Rectal smooth muscle tissue (tissue), 1 donor: ENCODE results near the gene IGLL5.

ENCODE experiments used
- H3K27ac ChIP-seq: one replicate; pipeline ENCODE4 v1.7.0; 2013; ENCODE audit warnings: low read depth, low read length, inconsistent platforms
- H3K27me3 ChIP-seq: one replicate; pipeline ENCODE4 v1.7.0; 2013; ENCODE audit warnings: low read length; ENCODE audit not compliant: control insufficient read depth, insufficient read depth
- H3K36me3 ChIP-seq: one replicate; pipeline ENCODE4 v1.7.0; 2013; ENCODE audit warnings: low read length; ENCODE audit not compliant: control insufficient read depth, insufficient read depth
- H3K4me1 ChIP-seq: one replicate; pipeline ENCODE4 v1.7.0; 2013; ENCODE audit warnings: low read length; ENCODE audit not compliant: control insufficient read depth, insufficient read depth
- H3K4me3 ChIP-seq: one replicate; pipeline ENCODE4 v1.7.0; 2013; ENCODE audit warnings: low read length
- H3K9ac ChIP-seq: one replicate; pipeline ENCODE4 v1.7.0; 2013; ENCODE audit warnings: low read length

The IGLL5 gene

GRCh38 chr22:22934543-22935055, 47.0 kb downstream of the IGLL5 start:
- H3K4me1 ChIP-seq = no peaks in the 10 kb centered on the region
- no peak overlapping the region for H3K4me3 ChIP-seq
- H3K36me3 ChIP-seq = no peaks in the 10 kb centered on the region
- H3K9ac ChIP-seq = no peak overlapping the region
- H3K27ac ChIP-seq = no peak overlapping the region
- no peaks in the 10 kb centered on the region for H3K27me3 ChIP-seq

GRCh38 chr22:22935056-22935545, 47.5 kb downstream of the IGLL5 start:
- no peaks in the 10 kb centered on the region for H3K36me3 ChIP-seq
- no peak overlapping the region for H3K4me3 ChIP-seq
- H3K27ac ChIP-seq = no peak overlapping the region
- H3K27me3 ChIP-seq = no peaks in the 10 kb centered on the region
- no peaks in the 10 kb centered on the region for H3K4me1 ChIP-seq
- H3K9ac ChIP-seq = no peak overlapping the region

- H3K9ac ChIP-seq = no peak overlapping the region
- H3K27ac ChIP-seq = no peak overlapping the region
- H3K4me3 ChIP-seq = no peak overlapping the region
- H3K4me1 ChIP-seq = no peaks in the 10 kb centered on the region
- no peaks in the 10 kb centered on the region for H3K27me3 ChIP-seq
- H3K36me3 ChIP-seq = no peaks in the 10 kb centered on the region
Measured at GRCh38 chr22:22935546-22936157, 48.0 kb downstream of the IGLL5 start.

DNA sequence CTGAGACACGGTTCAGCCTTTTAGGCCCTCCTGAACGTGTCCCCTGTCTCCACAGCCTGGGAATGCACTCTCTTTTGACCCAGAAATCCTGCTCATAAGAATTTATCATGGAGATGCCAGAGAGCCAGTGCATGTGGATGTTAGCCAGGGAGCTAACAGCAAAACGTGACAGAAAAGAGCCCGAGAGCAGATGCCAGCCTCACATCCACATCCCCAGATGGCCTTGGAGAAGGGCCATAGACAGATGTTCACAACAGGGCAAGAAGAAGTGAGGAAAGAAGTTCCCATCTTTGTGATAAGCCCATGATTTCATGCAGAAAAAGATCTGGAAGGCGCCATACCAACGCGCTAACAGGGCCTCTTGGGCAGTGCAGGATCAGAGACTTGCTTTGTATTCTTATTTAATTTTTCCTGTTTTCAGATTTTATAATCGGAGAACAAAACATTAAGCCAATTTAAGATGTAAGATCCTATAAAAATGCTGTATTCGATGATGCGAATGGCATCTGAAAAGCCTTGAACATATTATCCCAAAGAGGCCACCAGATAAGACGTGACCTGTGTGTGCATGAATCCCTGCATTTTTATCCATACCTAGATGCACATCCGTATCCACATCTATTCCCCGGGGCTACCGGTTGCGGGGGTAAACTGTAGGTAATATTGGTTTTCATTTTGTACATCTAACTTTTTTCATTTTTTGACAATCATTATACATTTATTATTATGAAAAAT, 48.7 kb downstream of the IGLL5 start:
- no peaks in the 10 kb centered on the region for H3K36me3 ChIP-seq

DNA sequence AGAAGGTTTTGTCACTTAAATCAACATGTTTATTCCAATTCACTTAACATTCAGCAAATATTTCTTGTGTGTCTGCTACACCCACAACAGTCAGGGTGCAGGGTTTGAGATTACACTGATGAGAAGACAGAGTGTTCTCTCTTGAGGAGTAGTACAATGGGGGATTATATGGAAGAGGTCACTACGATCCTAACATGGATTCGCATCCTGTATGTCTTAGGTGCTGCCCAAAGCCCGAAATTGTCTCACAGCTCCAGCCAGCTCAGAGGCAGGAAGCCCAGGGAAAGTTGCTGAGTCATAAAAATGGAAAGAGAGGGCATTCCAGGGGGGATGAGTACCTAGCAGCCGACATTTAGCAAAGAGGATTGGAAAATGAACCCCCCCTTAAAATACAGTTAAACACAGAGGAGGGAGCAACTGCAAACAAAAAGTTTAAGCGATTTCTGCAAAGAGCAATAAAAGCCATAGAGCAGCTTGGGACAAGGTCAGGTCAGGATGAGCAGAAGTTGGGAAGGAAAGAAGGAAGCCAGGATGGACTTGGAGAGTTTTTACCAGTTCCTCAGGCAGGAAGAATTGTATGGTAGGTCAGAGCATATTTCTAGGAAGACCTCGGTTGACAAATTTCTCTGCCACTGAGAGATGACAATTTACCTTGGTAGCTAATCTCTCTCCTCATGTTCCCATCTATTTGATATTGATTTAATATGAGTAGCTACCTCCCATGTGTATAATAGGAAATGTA, 49.5 kb downstream of the IGLL5 start:
- Histone ChIP-seq H3K4me3 (no peak overlapping the region), H3K27ac (no peak overlapping the region), H3K36me3 (no peaks in the 10 kb centered on the region), H3K4me1 (no peaks in the 10 kb centered on the region), H3K27me3 (no peaks in the 10 kb centered on the region), H3K9ac (no peak overlapping the region)

More for the DNA sequence above, 48.7 kb downstream of the IGLL5 start:
- Histone ChIP-seq H3K9ac (no peak overlapping the region), H3K27me3 (no peaks in the 10 kb centered on the region), H3K4me3 (no peak overlapping the region), H3K27ac (no peak overlapping the region), H3K4me1 (no peaks in the 10 kb centered on the region)

DNA sequence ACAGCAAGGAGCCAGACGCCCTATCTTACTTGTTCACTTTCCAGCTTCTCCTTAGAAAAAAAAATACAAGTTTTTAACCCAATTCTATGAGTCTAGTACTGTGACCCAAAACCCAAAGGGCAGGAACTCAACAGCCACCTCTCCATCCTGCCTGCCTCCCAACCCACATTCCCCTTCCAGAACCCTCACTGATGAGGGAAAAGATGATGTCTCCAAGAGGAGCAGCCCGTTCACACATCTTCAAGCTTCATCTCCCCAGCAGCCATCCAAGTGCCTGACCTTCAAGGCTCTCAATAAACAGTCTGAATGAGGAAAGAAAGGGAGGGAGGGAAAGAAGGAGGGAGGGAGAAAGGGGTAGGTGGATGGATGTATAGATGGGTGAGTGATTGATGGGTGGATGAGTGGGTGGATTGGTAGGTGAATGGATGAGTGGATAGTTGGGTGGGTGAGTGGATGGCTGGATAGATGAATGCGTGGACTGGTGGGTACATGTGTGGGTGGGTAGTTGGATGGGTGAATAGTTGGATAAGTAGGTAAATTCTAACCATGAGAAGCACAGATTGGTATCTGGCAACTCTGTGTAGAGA, 50.4 kb downstream of the IGLL5 start:
- H3K4me3 ChIP-seq = no peak overlapping the region
- H3K27ac ChIP-seq = no peak overlapping the region
- H3K9ac ChIP-seq = no peak overlapping the region
- no peaks in the 10 kb centered on the region for H3K4me1 ChIP-seq
- H3K36me3 ChIP-seq = no peaks in the 10 kb centered on the region
- no peaks in the 10 kb centered on the region for H3K27me3 ChIP-seq

GRCh38 chr22:22938672-22939587, 51.3 kb downstream of the IGLL5 start:
- Histone ChIP-seq H3K36me3 (no peaks in the 10 kb centered on the region), H3K4me3 (no peak overlapping the region), H3K9ac (no peak overlapping the region), H3K4me1 (no peaks in the 10 kb centered on the region), H3K27me3 (no peaks in the 10 kb centered on the region), H3K27ac (no peak overlapping the region)

DNA sequence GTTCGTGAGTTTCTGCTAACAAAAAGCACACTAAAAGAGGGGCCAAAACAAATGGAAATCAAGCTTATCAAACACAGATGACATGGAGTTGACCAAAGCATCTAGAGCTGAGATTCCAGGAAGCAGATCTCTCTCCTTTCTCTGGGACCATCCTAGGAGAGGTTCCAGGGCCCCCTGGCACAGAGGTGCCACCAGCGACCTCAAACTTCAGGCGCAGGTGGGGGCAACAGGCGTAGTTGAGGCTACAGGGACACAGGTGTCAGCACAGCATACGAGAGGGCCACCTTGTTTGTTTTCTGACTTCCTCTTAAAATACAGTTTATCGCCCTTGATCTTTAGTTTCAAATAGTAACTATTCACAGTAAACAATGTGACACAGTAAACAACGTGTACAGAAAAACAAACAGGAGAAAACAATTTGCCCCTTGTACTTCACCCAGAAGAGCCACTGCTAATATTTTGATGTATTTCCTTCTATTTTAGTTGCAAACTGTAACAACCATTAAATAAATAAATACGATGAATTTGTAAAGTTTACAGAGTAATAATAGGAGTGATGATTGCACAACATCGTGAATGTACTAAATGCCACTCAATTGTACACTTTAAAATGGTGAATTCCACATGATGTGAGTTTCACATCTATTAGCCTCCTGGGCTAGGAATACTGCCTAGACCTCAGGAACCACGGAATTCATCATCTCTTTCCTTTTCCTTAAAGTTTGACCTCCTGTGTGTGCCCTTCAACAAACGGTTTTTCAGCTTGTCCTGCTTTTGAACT, 52.2 kb downstream of the IGLL5 start:
- no peak overlapping the region for H3K27ac ChIP-seq
- H3K4me3 ChIP-seq = no peak overlapping the region
- no peaks in the 10 kb centered on the region for H3K4me1 ChIP-seq
- no peaks in the 10 kb centered on the region for H3K36me3 ChIP-seq
- no peak overlapping the region for H3K9ac ChIP-seq
- H3K27me3 ChIP-seq = no peaks in the 10 kb centered on the region

DNA sequence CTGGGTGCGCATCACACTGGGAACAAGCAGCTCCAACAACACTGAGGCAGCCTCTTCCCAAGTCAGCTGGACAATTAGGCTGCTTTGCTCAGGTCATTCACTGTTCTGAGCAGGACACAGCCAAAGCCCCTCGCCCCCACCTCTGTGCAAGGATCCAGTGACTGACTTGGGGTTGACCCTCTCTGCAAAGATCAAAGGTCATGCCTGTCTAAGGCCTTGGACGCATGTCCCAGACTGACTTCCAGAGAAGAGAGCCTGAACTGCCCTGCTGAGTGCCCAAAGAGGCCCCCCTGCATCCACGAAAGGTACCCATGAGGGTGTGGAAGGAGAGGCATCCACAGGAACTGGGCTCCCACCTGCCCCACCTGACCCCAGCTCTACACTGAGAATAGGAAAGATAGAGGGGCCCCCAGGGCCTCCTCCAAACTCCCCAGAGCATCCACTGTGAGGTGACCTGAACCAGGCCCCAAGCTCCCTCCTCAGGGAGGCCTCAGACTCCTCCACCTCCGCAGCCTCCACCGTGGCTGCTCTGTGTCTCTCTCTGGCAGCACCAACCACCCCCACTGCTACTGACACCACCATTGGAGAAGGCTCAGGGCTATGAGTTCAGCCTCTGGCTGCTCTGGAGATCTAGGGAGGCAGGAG, 53.5 kb downstream of the IGLL5 start:
- Histone ChIP-seq H3K27me3 (no peaks in the 10 kb centered on the region), H3K4me1 (no peaks in the 10 kb centered on the region), H3K27ac (no peak overlapping the region), H3K36me3 (no peaks in the 10 kb centered on the region), H3K9ac (no peak overlapping the region), H3K4me3 (no peak overlapping the region)

DNA sequence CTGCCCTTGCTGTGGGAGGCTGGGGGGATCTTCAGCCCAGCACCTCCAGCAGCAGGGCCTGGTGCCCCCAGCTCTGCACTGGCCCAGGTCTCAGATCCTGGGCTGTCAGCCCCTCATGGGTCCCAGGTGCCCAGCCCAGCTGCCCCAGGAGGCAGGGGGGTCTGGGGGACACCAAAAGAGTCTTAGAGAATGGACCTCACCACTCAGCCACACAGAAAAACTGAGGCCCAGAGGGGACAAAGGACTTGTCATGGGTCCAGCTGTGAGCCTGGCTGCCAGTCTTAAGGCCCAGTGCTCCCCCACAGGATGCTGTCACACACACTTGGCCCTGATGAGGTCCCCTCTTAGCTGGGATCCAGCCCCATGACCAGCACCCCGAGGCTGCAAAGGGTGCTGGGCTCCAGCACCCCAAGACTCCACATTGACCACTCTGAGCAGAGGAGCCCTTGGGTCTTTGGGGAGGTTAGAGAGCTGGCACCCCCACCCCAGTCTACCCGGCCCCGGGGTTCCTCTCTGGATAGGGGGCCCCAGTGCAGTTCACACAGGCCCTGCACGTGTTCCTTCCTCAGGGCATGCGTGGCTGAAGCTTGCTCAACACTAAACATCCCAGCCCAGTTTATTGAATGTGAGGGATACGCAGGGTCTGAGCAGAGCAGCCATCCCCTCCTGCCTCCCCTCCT, 54.4 kb downstream of the IGLL5 start:
- Histone ChIP-seq H3K36me3 (no peaks in the 10 kb centered on the region), H3K27ac (no peak overlapping the region), H3K9ac (no peak overlapping the region), H3K27me3 (no peaks in the 10 kb centered on the region), H3K4me3 (no peak overlapping the region), H3K4me1 (no peaks in the 10 kb centered on the region)
